BLaER1 treated with 17β-estradiol and CSF1 and Interleukin-3, amounts not matched to agents 10 nM and 100 nM (cell line): ENCODE data around the gene DESI1.
"Not testable (repeated sequence)": the region's sequence is repeated elsewhere in the genome, so short reads cannot be mapped to it uniquely, and the experiment has no call there.

ENCODE experiments used
- H3K27ac ChIP-seq, 11 experiments: shearing (Covaris generic); formaldehyde crosslinking; 2 replicates each; pipeline ENCODE4 v1.8.1; 2022
- H3K27me3 ChIP-seq, 11 experiments: shearing (Covaris generic); formaldehyde crosslinking; 2 replicates each; pipeline ENCODE4 v1.8.1; 2022
- H3K36me3 ChIP-seq, 11 experiments: shearing (Covaris generic); formaldehyde crosslinking; 2 replicates each; pipeline ENCODE4 v1.8.1; 2022
- H3K4me1 ChIP-seq, 10 experiments: shearing (Covaris generic); formaldehyde crosslinking; 2 replicates each; pipeline ENCODE4 v1.8.1; 2022
- H3K4me2 ChIP-seq, 11 experiments: shearing (Covaris generic); formaldehyde crosslinking; 2 replicates each; pipeline ENCODE4 v1.8.1; 2022
- H3K4me3 ChIP-seq, 10 experiments: shearing (Covaris generic); formaldehyde crosslinking; 2 replicates each; pipeline ENCODE4 v1.8.1; 2022
- H3K9ac ChIP-seq, 11 experiments: shearing (Covaris generic); formaldehyde crosslinking; 2 replicates each; pipeline ENCODE4 v1.8.1; 2022
- H3K9me3 ChIP-seq, 11 experiments: shearing (Covaris generic); formaldehyde crosslinking; replicated peaks in 1 of 11; 2 replicates each; pipeline ENCODE4 v1.8.1; 2022
- H4K20me1 ChIP-seq, 11 experiments: shearing (Covaris generic); formaldehyde crosslinking; 2 replicates each; pipeline ENCODE4 v1.8.1; 2022
- Cebpa-rat ChIP-seq, 11 experiments: shearing (Covaris generic); IDR thresholded peaks; 2 replicates each; pipeline ENCODE4 v1.8.1; 2022

Gene DESI1

GRCh38 chr22:41598891-41599635, 21.8 kb downstream of the DESI1 start:
- Histone ChIP-seq H3K4me1 (peaks cover 0 to 12% (median 2%) of the 10 kb centered on the region in 10 experiments; a peak in 7 of 20 replicates), H3K9ac (peak overlapping the region in 2 of 11 experiments; percentile 1 to 5; a peak in 1 of 22 replicates), H3K4me3 (no peak overlapping the region), H4K20me1 (peaks cover 0 to 95% (median 77%) of the 10 kb centered on the region in 11 experiments; a peak in 20 of 22 replicates), H3K4me2 (no peak overlapping the region), H3K27ac (no peak overlapping the region), H3K27me3 (peaks cover 28 to 61% (median 55%) of the 10 kb centered on the region in 11 experiments), H3K9me3 (no peaks in the 10 kb centered on the region), H3K36me3 (peaks cover 35 to 55% (median 45%) of the 10 kb centered on the region in 11 experiments)
- TF ChIP-seq Cebpa-rat (IDR thresholded peaks at IDR 0.05) = no peak

DNA sequence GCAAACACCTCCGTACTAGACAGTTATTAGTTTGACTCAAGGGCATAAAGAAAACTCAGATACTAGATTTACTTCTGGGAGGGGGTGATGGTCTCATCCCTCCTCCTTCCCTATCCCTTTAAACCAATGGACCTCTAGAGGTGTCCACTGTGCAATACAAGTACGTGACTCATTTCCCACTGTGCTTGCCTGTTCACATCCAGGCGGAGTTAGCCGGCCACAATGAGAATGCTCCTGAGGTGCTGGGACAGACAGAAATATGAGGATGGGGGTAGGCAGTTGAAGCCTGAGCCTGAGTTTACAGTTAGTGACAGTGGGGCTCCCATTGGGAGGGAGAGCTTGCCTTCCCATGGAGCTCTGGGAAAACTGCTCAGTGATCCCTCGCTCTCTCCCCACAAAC, 22.8 kb downstream of the DESI1 start:
- TF ChIP-seq Cebpa-rat (IDR thresholded peaks at IDR 0.05) = no peak
- Histone ChIP-seq H3K4me1 (peaks cover 0 to 3% (median 0%) of the 10 kb centered on the region in 10 experiments; a peak in 2 of 20 replicates), H4K20me1 (peaks cover 0 to 90% (median 68%) of the 10 kb centered on the region in 11 experiments; a peak in 20 of 22 replicates), H3K4me3 (no peak overlapping the region), H3K36me3 (peaks cover 32 to 46% (median 39%) of the 10 kb centered on the region in 11 experiments), H3K9me3 (no peaks in the 10 kb centered on the region), H3K9ac (peak overlapping the region in 3 of 11 experiments; percentile 1 to 5 (median 1); a peak in 2 of 22 replicates), H3K27ac (no peak overlapping the region), H3K4me2 (no peak overlapping the region), H3K27me3 (peaks cover 19 to 52% (median 48%) of the 10 kb centered on the region in 11 experiments)

DNA sequence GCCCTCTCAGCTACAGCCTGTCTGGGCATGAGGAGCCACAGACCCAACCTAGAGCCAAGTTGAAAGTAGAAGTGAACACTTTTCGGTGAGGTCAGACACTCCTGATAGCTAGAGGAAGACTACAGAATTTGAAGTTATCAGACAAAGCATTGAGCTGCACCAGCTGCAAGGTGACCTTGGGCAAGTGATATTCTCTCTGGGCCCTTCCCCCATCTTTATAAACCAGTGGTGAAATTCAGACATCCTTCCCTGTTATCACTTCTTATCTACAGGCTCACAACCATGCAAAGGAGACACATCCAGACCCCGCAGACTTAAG, 23.2 kb downstream of the DESI1 start:
- Histone ChIP-seq H3K4me2 (no peak overlapping the region), H3K4me1 (no peaks in the 10 kb centered on the region), H3K9ac (peak overlapping the region in 2 of 11 experiments; percentile 1 to 5; a peak in 1 of 22 replicates), H3K27me3 (peaks cover 14 to 47% (median 43%) of the 10 kb centered on the region in 11 experiments), H3K27ac (no peak overlapping the region), H3K36me3 (peaks cover 27 to 41% (median 34%) of the 10 kb centered on the region in 11 experiments), H3K4me3 (no peak overlapping the region), H3K9me3 (no peaks in the 10 kb centered on the region), H4K20me1 (peaks cover 0 to 85% (median 63%) of the 10 kb centered on the region in 11 experiments; a peak in 20 of 22 replicates)
- TF ChIP-seq Cebpa-rat (IDR thresholded peaks at IDR 0.05) = no peak

GRCh38 chr22:41596776-41597634, 23.8 kb downstream of the DESI1 start:
- no peak overlapping the region for H3K27ac ChIP-seq
- TF ChIP-seq Cebpa-rat (IDR thresholded peaks at IDR 0.05) = no peak
- no peak overlapping the region for H3K4me3 ChIP-seq
- peaks cover 21 to 35% (median 28%) of the 10 kb centered on the region in 11 experiments for H3K36me3 ChIP-seq
- peaks cover 0 to 1% (median 0%) of the 10 kb centered on the region in 10 experiments; a peak in 1 of 20 replicates for H3K4me1 ChIP-seq
- no peak overlapping the region for H3K4me2 ChIP-seq
- no peaks in the 10 kb centered on the region for H3K9me3 ChIP-seq
- peaks cover 9 to 41% (median 37%) of the 10 kb centered on the region in 11 experiments; a peak in 21 of 22 replicates for H3K27me3 ChIP-seq
- H3K9ac ChIP-seq = no peak overlapping the region
- peaks cover 0 to 79% (median 57%) of the 10 kb centered on the region in 11 experiments; a peak in 20 of 22 replicates for H4K20me1 ChIP-seq

DNA sequence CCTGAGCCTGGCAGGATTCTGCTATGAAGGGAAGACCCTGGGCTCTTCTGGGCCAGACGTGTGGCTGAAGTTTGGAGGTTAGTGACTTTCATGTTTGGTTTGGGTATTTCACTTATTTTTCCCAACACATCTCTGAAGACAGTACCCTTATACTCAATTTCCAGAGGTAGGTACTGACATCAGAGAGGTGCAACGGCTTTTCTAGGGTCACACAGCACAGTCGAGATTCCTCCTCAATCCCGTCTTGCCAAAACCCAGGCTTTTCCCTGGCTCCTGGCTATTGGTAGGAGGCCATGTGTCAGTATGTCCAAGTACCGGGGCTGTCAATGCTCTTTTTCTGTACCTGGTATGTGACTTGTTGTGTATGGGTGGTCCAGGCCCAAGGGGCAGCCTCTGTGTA, 25.1 kb downstream of the DESI1 start:
- H3K27me3 ChIP-seq = peaks cover 0 to 28% (median 24%) of the 10 kb centered on the region in 11 experiments; a peak in 20 of 22 replicates
- H3K27ac ChIP-seq = no peak overlapping the region
- no peak for TF ChIP-seq Cebpa-rat (IDR thresholded peaks at IDR 0.05)
- no peak overlapping the region for H3K4me2 ChIP-seq
- H3K9me3 ChIP-seq = no peaks in the 10 kb centered on the region
- peaks cover 9 to 22% (median 15%) of the 10 kb centered on the region in 11 experiments for H3K36me3 ChIP-seq
- H3K4me1 ChIP-seq = peaks cover under 1 to 7% (median 2%) of the 10 kb centered on the region in 10 experiments; a peak in 15 of 20 replicates
- H3K9ac ChIP-seq = no peak overlapping the region; a peak in 1 of 22 replicates
- peaks cover 0 to 66% (median 44%) of the 10 kb centered on the region in 11 experiments; a peak in 18 of 22 replicates for H4K20me1 ChIP-seq
- no peak overlapping the region for H3K4me3 ChIP-seq

GRCh38 chr22:41593336-41593960, 27.4 kb downstream of the DESI1 start:
- peaks cover 0 to 44% (median 25%) of the 10 kb centered on the region in 11 experiments; a peak in 18 of 22 replicates for H4K20me1 ChIP-seq
- H3K36me3 ChIP-seq, H3K27ac ChIP-seq, H3K9me3 ChIP-seq, H3K4me3 ChIP-seq, H3K9ac ChIP-seq, H3K27me3 ChIP-seq, H3K4me2 ChIP-seq: not testable (repeated sequence)
- peaks cover 11 to 23% (median 17%) of the 10 kb centered on the region in 10 experiments for H3K4me1 ChIP-seq

GRCh38 chr22:41589391-41590241, 31.2 kb downstream of the DESI1 start, which contains the start of gene PMM1:
PMM1 (minus strand) TSS chr22:41589840; CDS start chr22:41589805, 35 bp downstream.
- Histone ChIP-seq H3K9me3 (no peaks in the 10 kb centered on the region), H3K27ac (peak within 1 kb of the TSS; percentile 37 to 81 (median 74); a peak in 21 of 22 replicates)

More at GRCh38 chr22:41589391-41590241, 31.2 kb downstream of the DESI1 start, which contains the start of gene PMM1:
- Histone ChIP-seq H4K20me1 (peaks cover 0 to 9% (median 0%) of the 10 kb centered on the region in 11 experiments; a peak in 4 of 22 replicates), H3K36me3 (peaks cover 0 to 9% (median 0%) of the 10 kb centered on the region in 11 experiments; a peak in 4 of 22 replicates), H3K4me3 (peak within 1 kb of the TSS; percentile 73 to 96 (median 87)), H3K27me3 (no peaks in the 10 kb centered on the region), H3K4me1 (peaks cover 18 to 30% (median 21%) of the 10 kb centered on the region in 10 experiments), H3K9ac (peak within 1 kb of the TSS; percentile 80 to 89 (median 83)), H3K4me2 (peak within 1 kb of the TSS; percentile 88 to 100 (median 97))
- TF ChIP-seq Cebpa-rat (IDR thresholded peaks at IDR 0.05) = peak in 3 of 11 experiments; percentile 11 to 43 (median 14); a peak in 3 of 22 replicates
